K562 (cell line): ENCODE results near the gene KISS1R.

ENCODE experiments used
- CREB1 ChIP-seq, 2 experiments: sonication (generic) in 1 of 2; formaldehyde crosslinking in 1 of 2; IDR thresholded peaks; 2 replicates each; pipeline versions ENCODE4 v1.6.1 to v1.8.0; 2012 to 2022; ENCODE audit warnings: inconsistent platforms in 1 of 2, mild to moderate bottlenecking in 1 of 2, missing genetic modification reagents in 1 of 2, moderate library complexity in 1 of 2
- ERF ChIP-seq: fragments of 450-650 bp; formaldehyde crosslinking; IDR thresholded peaks from 2 replicates; pipeline ENCODE4 v1.4.0; 2020; ENCODE audit warnings: mild to moderate bottlenecking, mixed read lengths
- MCM7 ChIP-seq, 2 experiments: fragments of 450-650 bp; IDR thresholded peaks; 2 replicates each; pipeline ENCODE4 v1.6.1; 2016 to 2018
- ZFX ChIP-seq: sonication (generic); formaldehyde crosslinking; IDR thresholded peaks from 2 replicates; pipeline ENCODE4 v1.8.0; 2022; ENCODE audit warnings: mild to moderate bottlenecking, missing genetic modification reagents, moderate library complexity

DNA sequence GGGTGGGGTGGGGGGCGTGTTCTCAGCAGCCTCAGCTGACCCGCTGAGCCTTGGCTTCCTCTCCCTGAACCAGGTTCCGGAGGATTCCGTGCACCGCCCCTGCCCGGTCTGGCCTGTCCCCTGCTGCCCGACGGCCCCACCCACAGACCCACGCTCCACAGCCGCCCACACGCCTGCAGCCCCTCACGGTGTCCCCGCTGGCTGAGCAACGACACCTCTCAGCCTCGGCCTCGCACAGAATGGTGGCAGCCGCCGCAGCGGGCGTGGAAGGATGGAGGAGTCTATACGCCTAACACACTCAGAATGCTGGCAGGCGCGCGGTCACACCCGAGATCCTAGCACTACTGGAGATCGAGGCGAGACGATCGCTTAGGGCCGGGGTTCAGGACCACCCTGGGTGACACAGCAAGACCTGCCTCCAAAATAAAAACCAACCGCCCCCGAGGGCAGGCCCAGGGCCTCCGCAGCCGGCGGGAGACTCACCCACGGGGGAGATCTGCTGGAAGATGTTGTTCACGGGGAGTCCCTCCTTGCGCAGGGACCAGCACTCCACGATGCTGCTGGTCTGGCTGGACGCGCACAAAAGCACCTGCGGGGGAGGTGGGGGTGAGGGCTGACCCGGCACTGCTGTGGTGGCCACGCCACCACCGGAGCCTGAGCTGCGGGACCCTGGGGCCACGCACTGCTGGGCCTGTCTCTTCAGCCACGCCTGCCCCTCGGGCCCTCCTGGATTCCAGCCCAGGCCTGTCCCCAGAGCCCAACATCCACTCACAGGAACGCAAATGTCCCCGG is 32.5 kb upstream of the KISS1R start:
- TF ChIP-seq ZFX (CRISPR knock-in tag): no peak
- TF ChIP-seq CREB1 (IDR thresholded peaks at IDR 0.05): no peak
- no peak for TF ChIP-seq CREB1 (CRISPR knock-in tag; IDR thresholded peaks at IDR 0.05)
- TF ChIP-seq ERF (CRISPR knock-in tag): no peak
- no peak for TF ChIP-seq MCM7 (IDR thresholded peaks at IDR 0.05)
